ENCODE measurements around the gene SCAPER.
"Not testable (repeated sequence)": the region's sequence is repeated elsewhere in the genome, so short reads cannot be mapped to it uniquely, and the experiment has no call there.

SCAPER gene

GRCh38 chr15:76898102-76898501 is 7.0 kb downstream of the SCAPER start:
- TF ChIP-seq GATA1 (IDR thresholded peaks at IDR 0.05; ENCODE audit: low read depth, low read length) = no peak
- TF ChIP-seq POLR2A (IDR thresholded peaks at IDR 0.05; ENCODE audit: low read length) = no peak
- no peak for DNase-seq

- TF ChIP-seq GATA1 (IDR thresholded peaks at IDR 0.05; ENCODE audit: low read depth, low read length) = no peak
- no peak for TF ChIP-seq POLR2A (IDR thresholded peaks at IDR 0.05; ENCODE audit: low read length)
- no peak for DNase-seq
These were observed 11.0 kb downstream of the SCAPER start for GRCh38 chr15:76894174-76894573.

- not testable (repeated sequence) for DNase-seq
These were observed 12.3 kb downstream of the SCAPER start for GRCh38 chr15:76892836-76893235.

GRCh38 chr15:76887280-76888141 is 17.6 kb downstream of the SCAPER start:
- DNase-seq = not testable (repeated sequence)

GRCh38 chr15:76885212-76885611 is 19.9 kb downstream of the SCAPER start:
- DNase-seq = no peak
- no peak for TF ChIP-seq POLR2A (IDR thresholded peaks at IDR 0.05; ENCODE audit: low read length)
- no peak for TF ChIP-seq GATA1 (IDR thresholded peaks at IDR 0.05; ENCODE audit: low read depth, low read length)

GRCh38 chr15:76875911-76876310 is 29.2 kb downstream of the SCAPER start:
- TF ChIP-seq POLR2A (IDR thresholded peaks at IDR 0.05; ENCODE audit: low read length) (no peak), GATA1 (IDR thresholded peaks at IDR 0.05; ENCODE audit: low read depth, low read length) (no peak)
- no peak for DNase-seq

- DNase-seq = not testable (repeated sequence)
These were observed 32.1 kb downstream of the SCAPER start for GRCh38 chr15:76873066-76873465.

- no peak for DNase-seq
- TF ChIP-seq GATA1 (IDR thresholded peaks at IDR 0.05; ENCODE audit: low read depth, low read length) (no peak), POLR2A (IDR thresholded peaks at IDR 0.05; ENCODE audit: low read length) (no peak)
These were observed 33.2 kb downstream of the SCAPER start for GRCh38 chr15:76871930-76872329.

GRCh38 chr15:76868740-76869139 is 36.4 kb downstream of the SCAPER start:
- no peak for DNase-seq
- TF ChIP-seq POLR2A (IDR thresholded peaks at IDR 0.05; ENCODE audit: low read length) = no peak
- no peak for TF ChIP-seq GATA1 (IDR thresholded peaks at IDR 0.05; ENCODE audit: low read depth, low read length)

- DNase-seq = peak; percentile 10 to 23
- TF ChIP-seq POLR2A (IDR thresholded peaks at IDR 0.05; ENCODE audit: low read length) (no peak), GATA1 (IDR thresholded peaks at IDR 0.05; ENCODE audit: low read depth, low read length) (no peak)
These were observed 38.3 kb downstream of the SCAPER start for GRCh38 chr15:76866716-76867321.

GRCh38 chr15:76866008-76866407 is 39.1 kb downstream of the SCAPER start:
- no peak for TF ChIP-seq GATA1 (IDR thresholded peaks at IDR 0.05; ENCODE audit: low read depth, low read length)
- TF ChIP-seq POLR2A (IDR thresholded peaks at IDR 0.05; ENCODE audit: low read length) = no peak
- no peak for DNase-seq

GRCh38 chr15:76865548-76865991 is 39.6 kb downstream of the SCAPER start:
- TF ChIP-seq GATA1 (IDR thresholded peaks at IDR 0.05; ENCODE audit: low read depth, low read length) (no peak), POLR2A (IDR thresholded peaks at IDR 0.05; ENCODE audit: low read length) (no peak)
- no peak for DNase-seq

- TF ChIP-seq POLR2A (IDR thresholded peaks at IDR 0.05; ENCODE audit: low read length) = no peak
- no peak for TF ChIP-seq GATA1 (IDR thresholded peaks at IDR 0.05; ENCODE audit: low read depth, low read length)
- no peak for DNase-seq
These were observed 40.6 kb downstream of the SCAPER start for GRCh38 chr15:76864586-76864985.

GRCh38 chr15:76863693-76864092 is 41.4 kb downstream of the SCAPER start:
- DNase-seq = no peak
- TF ChIP-seq GATA1 (IDR thresholded peaks at IDR 0.05; ENCODE audit: low read depth, low read length) (no peak), POLR2A (IDR thresholded peaks at IDR 0.05; ENCODE audit: low read length) (no peak)

- TF ChIP-seq GATA1 (IDR thresholded peaks at IDR 0.05; ENCODE audit: low read depth, low read length) = no peak
- TF ChIP-seq POLR2A (IDR thresholded peaks at IDR 0.05; ENCODE audit: low read length) = no peak
- DNase-seq = no peak
These were observed 42.0 kb downstream of the SCAPER start for GRCh38 chr15:76863123-76863522.
